Duodenal mucosa (tissue), 2 donors: ENCODE data around the gene NDUFS2.

Experiments
- H3K27ac ChIP-seq: one replicate; pipeline ENCODE4 v1.7.0; 2013; ENCODE audit warnings: low read depth, low read length
- H3K27me3 ChIP-seq, 2 donors: one replicate each; pipeline ENCODE4 v1.7.0; 2013; ENCODE audit warnings: low read length in 2 of 2, control low read depth in 1 of 2; ENCODE audit not compliant: insufficient read depth in 2 of 2, control insufficient read depth in 1 of 2
- H3K36me3 ChIP-seq, 2 donors: one replicate each; pipeline ENCODE4 v1.7.0; 2013; ENCODE audit warnings: low read length in 2 of 2, control low read depth in 1 of 2; ENCODE audit not compliant: insufficient read depth in 2 of 2, control insufficient read depth in 1 of 2
- H3K4me1 ChIP-seq, 2 donors: one replicate each; pipeline ENCODE4 v1.7.0; 2013; ENCODE audit warnings: low read length in 2 of 2, control low read depth in 1 of 2; ENCODE audit not compliant: insufficient read depth in 2 of 2, control insufficient read depth in 1 of 2
- H3K4me3 ChIP-seq, 2 donors: one replicate each; pipeline ENCODE4 v1.7.0; 2013; ENCODE audit warnings: low read length in 2 of 2, low read depth in 1 of 2
- H3K9ac ChIP-seq, 2 donors: one replicate each; pipeline ENCODE4 v1.7.0; 2013; ENCODE audit warnings: low read length in 2 of 2, low read depth in 1 of 2
- H3K9me3 ChIP-seq, 2 donors: one replicate each; pipeline ENCODE4 v1.7.0; 2013; ENCODE audit warnings: low read length in 2 of 2, control low read depth in 1 of 2; ENCODE audit not compliant: control insufficient read depth in 1 of 2

Gene NDUFS2

DNA sequence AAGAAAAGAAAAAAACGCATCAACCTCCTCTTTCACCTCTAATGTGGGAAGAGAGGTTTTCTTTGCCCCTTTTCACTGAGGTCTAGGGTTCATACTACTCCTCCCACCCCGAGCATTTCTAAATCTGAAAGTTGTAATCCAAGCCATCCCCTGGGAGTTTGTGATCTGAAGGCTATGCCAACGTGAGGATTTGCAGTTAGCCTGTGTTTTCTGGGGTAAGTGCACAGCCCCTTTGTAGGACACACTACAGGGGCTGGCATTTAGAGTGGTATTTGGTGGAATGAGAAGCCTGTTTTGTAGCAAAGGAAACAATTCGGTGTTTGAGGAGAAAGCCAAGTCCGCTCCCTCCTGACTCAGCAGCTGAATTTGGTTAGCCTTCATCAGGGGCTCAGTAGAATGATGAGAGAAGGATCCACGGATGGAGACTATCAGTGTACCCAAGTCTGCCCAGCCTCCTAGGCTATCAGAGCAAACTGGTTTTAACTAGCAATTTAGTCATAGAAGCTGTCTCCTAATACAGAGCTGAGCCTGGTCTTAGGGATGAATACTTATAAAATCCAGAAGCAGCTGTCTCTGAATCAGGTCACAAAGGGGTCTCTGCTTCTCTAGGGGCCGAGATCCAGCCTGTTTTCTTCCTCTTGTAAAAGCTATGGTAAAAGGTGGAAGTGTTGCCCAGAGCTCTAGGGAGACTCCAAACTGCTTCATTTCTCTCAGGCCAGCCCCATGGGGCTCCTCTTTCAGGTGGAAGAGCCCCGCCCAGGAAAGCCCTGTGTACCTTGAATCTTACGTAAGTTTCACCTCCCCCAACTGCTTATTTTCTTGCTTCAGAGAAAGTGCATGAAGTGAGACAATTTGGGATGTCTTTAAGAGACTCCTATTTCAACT is 58.5 kb downstream of the NDUFS2 start:
- H3K27ac ChIP-seq: no peak overlapping the region
- no peak overlapping the region for H3K9ac ChIP-seq
- H3K27me3 ChIP-seq: peaks cover 13 to 26% of the 10 kb centered on the region in 2 donors
- H3K4me1 ChIP-seq: peaks cover 11 to 17% of the 10 kb centered on the region in 2 donors
- H3K4me3 ChIP-seq: no peak overlapping the region
- peaks cover 0 to 3% of the 10 kb centered on the region in 2 donors for H3K9me3 ChIP-seq
- no peaks in the 10 kb centered on the region for H3K36me3 ChIP-seq

DNA sequence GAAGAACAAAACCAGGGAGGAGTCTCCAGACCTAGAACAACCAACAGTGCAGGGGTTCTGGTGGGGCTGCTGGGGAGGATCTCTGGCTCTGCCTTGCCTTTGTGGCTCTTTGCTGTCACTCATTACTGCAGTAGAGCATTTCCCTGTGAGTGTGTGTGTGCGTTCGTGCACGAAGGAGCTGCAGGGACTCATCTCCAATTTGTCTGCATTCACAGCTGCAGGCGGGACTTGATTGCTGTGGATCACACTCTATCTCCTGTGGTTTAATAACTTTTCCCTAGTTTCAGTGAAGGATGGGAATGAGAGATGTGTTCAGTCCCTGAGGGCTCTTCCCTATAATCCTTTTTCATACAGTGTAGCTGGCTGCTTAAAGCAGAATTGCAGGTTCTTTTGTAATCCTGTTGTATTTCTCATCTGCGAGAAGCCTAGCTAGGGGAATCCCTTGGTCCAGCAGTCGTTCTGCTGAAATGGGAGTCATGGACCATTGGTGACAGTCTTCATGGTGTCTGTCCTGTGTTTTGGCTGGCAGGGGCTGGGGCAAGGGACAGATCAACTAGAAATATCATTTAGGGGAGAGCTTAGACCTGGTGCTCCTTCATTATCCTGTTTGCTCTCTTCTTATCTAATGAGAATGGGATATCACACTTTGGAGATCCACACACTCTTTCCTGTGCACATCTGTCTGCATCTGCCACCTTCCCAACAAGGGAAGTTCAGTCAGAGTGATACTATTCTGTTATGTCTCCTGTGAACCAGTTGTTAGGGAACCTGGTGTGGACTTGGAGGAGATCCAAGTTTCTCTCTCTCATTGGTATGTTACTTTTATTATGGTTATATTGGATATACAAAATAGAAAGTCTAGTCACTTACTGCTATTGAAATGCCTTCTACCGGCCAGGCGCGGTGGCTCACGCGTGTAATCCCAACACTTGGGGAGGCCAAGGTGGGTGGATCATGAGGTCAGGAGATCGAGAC is 59.4 kb downstream of the NDUFS2 start:
- peaks cover 13 to 26% of the 10 kb centered on the region in 2 donors for H3K27me3 ChIP-seq
- peaks cover 0 to 3% of the 10 kb centered on the region in 2 donors for H3K9me3 ChIP-seq
- H3K4me3 ChIP-seq: no peak overlapping the region
- H3K9ac ChIP-seq: no peak overlapping the region
- no peak overlapping the region for H3K27ac ChIP-seq
- no peaks in the 10 kb centered on the region for H3K36me3 ChIP-seq
- peaks cover 11 to 17% of the 10 kb centered on the region in 2 donors for H3K4me1 ChIP-seq
